K562 (cell line): ENCODE measurements around the gene CCDC183. TPM values are rescaled to one million over a fixed set of nuclear protein-coding genes. Genes with fewer than 3 reads are reported as not detected.

Source experiments
- ATAC-seq: fragments of 200-7000 bp; cut with Tn5 transposase; 3 replicates; pipeline ENCODE4 v1.9.1; 2020; ENCODE audit warnings: moderate library complexity
- BruUV-seq: library from RNA; stranded (reverse); fragments of 400-500 nt; replicated peaks from 2 replicates; lab custom pipeline; 2021; lab: Mats Ljungman, UMichigan
- CTCF ChIA-PET: fragments of 300-600 bp; formaldehyde crosslinking; extraction: SDS; loops from one replicate; lab custom pipeline; 2021; ENCODE audit warnings: low intra/inter-chr PET ratio; lab: Yijun Ruan, JAX
- POLR2A ChIA-PET: fragments of 300-600, 350-650 bp; sonication (Branson Sonifier 250); formaldehyde crosslinking; extraction: SDS; loops from one replicate; lab custom pipeline; 2021; ENCODE audit warnings: antibody characterized with exemption, inconsistent platforms; lab: Yijun Ruan, JAX
- DNase-seq, 4 experiments: peaks; one replicate each; pipeline versions ENCODE4 v3.0.0 to v3.0.0-alpha.2; 2011 to 2018; ENCODE audit warnings: low spot score in 3 of 4, mixed read lengths in 3 of 4; ENCODE audit errors: extremely low read depth in 1 of 4
- FAIRE-seq: peaks from 2 replicates; lab custom pipeline; 2011; peaks lifted over from hg19 to GRCh38; lab: Jason Lieb, UNC
- H2AFZ ChIP-seq: 2 replicates; pipeline ENCODE4 v1.6.0; 2011; ENCODE audit warnings: low read depth, low read length, control low read depth, inconsistent platforms
- H3K27ac ChIP-seq: fragments of 200-600 bp; 3 replicates; pipeline ENCODE4 v1.8.0; 2011; ENCODE audit warnings: low read depth, mild to moderate bottlenecking, control low read depth, inconsistent platforms, low read length, moderate library complexity, mixed read lengths; ENCODE audit errors: extremely low read depth
- H3K27me3 ChIP-seq, 2 experiments: fragments of 300-600 bp in 1 of 2; 2 replicates in 1 of 2; 3 replicates in 1 of 2; pipeline versions ENCODE4 v1.6.0 to v1.8.0; 2011; ENCODE audit warnings: inconsistent platforms in 2 of 2, low read length in 2 of 2, mild to moderate bottlenecking in 1 of 2, mixed read lengths in 1 of 2, moderate library complexity in 1 of 2; ENCODE audit not compliant: control insufficient read depth in 2 of 2, insufficient read depth in 2 of 2
- H3K36me3 ChIP-seq: fragments of 300-600 bp; 3 replicates; pipeline ENCODE4 v1.8.0; 2011; ENCODE audit warnings: mild to moderate bottlenecking, low read length, inconsistent platforms; ENCODE audit not compliant: control insufficient read depth, insufficient read depth
- H3K4me1 ChIP-seq, 2 experiments: fragments of 200-600 bp in 1 of 2; replicated peaks in 1 of 2; 2 replicates in 1 of 2; 3 replicates in 1 of 2; pipeline versions ENCODE4 v1.5.1 to v1.8.0; 2011; ENCODE audit warnings: inconsistent platforms in 2 of 2, low read length in 2 of 2, mild to moderate bottlenecking in 1 of 2, mixed read lengths in 1 of 2, moderate library complexity in 1 of 2; ENCODE audit not compliant: control insufficient read depth in 2 of 2, insufficient read depth in 2 of 2
- H3K4me2 ChIP-seq: 2 replicates; pipeline ENCODE4 v1.6.1; 2011; ENCODE audit warnings: low read length, control low read depth, inconsistent platforms, mixed read lengths; ENCODE audit not compliant: insufficient read depth
- H3K4me3 ChIP-seq: fragments of 200-600 bp; sonication (generic), shearing (Covaris generic); 2 replicates; pipeline ENCODE4 v1.5.1; 2016; ENCODE audit warnings: control low read depth, inconsistent platforms
- H3K79me2 ChIP-seq: fragments of 200-600 bp; 3 replicates; pipeline ENCODE4 v1.8.0; 2011; ENCODE audit warnings: low read length, inconsistent platforms; ENCODE audit not compliant: control insufficient read depth, insufficient read depth
- H3K9ac ChIP-seq, 2 experiments: 2 replicates each; pipeline versions ENCODE4 v1.6.0 to v1.6.1; 2011; ENCODE audit warnings: low read depth in 2 of 2, low read length in 2 of 2, control low read depth in 1 of 2, inconsistent platforms in 1 of 2, mild to moderate bottlenecking in 1 of 2, mixed read lengths in 1 of 2; ENCODE audit not compliant: insufficient read depth in 1 of 2
- H3K9me1 ChIP-seq: one replicate; pipeline ENCODE4 v1.6.0; 2011; ENCODE audit warnings: inconsistent platforms, mild to moderate bottlenecking, low read length, moderate library complexity; ENCODE audit not compliant: control insufficient read depth, insufficient read depth
- H3K9me3 ChIP-seq: replicated peaks from 2 replicates; pipeline ENCODE4 v1.5.1; 2011; ENCODE audit warnings: low read depth, low read length, inconsistent platforms; ENCODE audit not compliant: control insufficient read depth, insufficient read depth
- H4K20me1 ChIP-seq: replicated peaks from 2 replicates; pipeline ENCODE4 v1.6.1; 2011; ENCODE audit warnings: low read length, inconsistent platforms, mixed read lengths; ENCODE audit not compliant: control insufficient read depth, insufficient read depth
- CBX3 ChIP-seq, 2 experiments: IDR thresholded peaks; 1 replicate in 1 of 2; 2 replicates in 1 of 2; pipeline ENCODE4 v1.6.1; 2012; ENCODE audit warnings: inconsistent platforms in 2 of 2, low read length in 2 of 2, borderline replicate concordance in 1 of 2, control low read depth in 1 of 2
- CCAR2 ChIP-seq: fragments of 200-400 bp; formaldehyde crosslinking; IDR thresholded peaks from 2 replicates; pipeline ENCODE4 v1.6.1; 2017; ENCODE audit warnings: mild to moderate bottlenecking, low read depth, low read length
- CTCF ChIP-seq, 3 experiments: IDR thresholded peaks in 2 of 3; conservative IDR thresholded peaks in 1 of 3; 2 replicates each; pipeline ENCODE4 v1.5.1; 2011 to 2012; ENCODE audit warnings: low read length in 3 of 3, mild to moderate bottlenecking in 3 of 3, control low read depth in 2 of 3, improper control_type of control experiment in 1 of 3, inconsistent platforms in 1 of 3, low read depth in 1 of 3, mixed read lengths in 1 of 3, moderate library complexity in 1 of 3; ENCODE audit not compliant: insufficient read depth in 2 of 3
- ESRRB ChIP-seq: fragments of 250-450 bp; sonication (Bioruptor Pico); IDR thresholded peaks from 2 replicates; pipeline ENCODE4 v1.5.0; 2020; ENCODE audit warnings: mild to moderate bottlenecking, moderate library complexity, borderline replicate concordance
- GTF2E2 ChIP-seq: fragments of 200-800 bp; sonication (Bioruptor generic); IDR thresholded peaks from 2 replicates; pipeline ENCODE4 v1.6.1; 2016; ENCODE audit warnings: missing genetic modification characterization, missing compliant biosample characterization
- GTF2F1 ChIP-seq: IDR thresholded peaks from 2 replicates; pipeline ENCODE4 v1.6.1; 2011; ENCODE audit warnings: low read depth, low read length, improper control_type of control experiment
- KLF10 ChIP-seq: fragments of 250-450 bp; sonication (Bioruptor Pico); IDR thresholded peaks from 2 replicates; pipeline ENCODE4 v1.6.1; 2021; ENCODE audit warnings: matching md5 sums
- PHB ChIP-seq: fragments of 250-450 bp; sonication (Bioruptor Pico); IDR thresholded peaks from 2 replicates; pipeline ENCODE4 v1.5.0; 2021
- RBM14 ChIP-seq: fragments of 200-400 bp; formaldehyde crosslinking; IDR thresholded peaks from 2 replicates; pipeline ENCODE4 v1.6.1; 2018; ENCODE audit warnings: low read depth, mild to moderate bottlenecking, low read length, moderate library complexity, borderline replicate concordance; ENCODE audit not compliant: insufficient read depth
- RHOXF2B ChIP-seq: fragments of 250-450 bp; sonication (Bioruptor Pico); conservative IDR thresholded peaks from 2 replicates; pipeline ENCODE4 v1.5.1; 2021
- THRB ChIP-seq: fragments of 450-650 bp; formaldehyde crosslinking; conservative IDR thresholded peaks from 2 replicates; pipeline ENCODE4 v1.4.0; 2022; ENCODE audit warnings: mild to moderate bottlenecking, missing genetic modification characterization
- TOE1 ChIP-seq, 2 experiments: fragments of 450-650 bp in 1 of 2; sonication (generic) in 1 of 2; formaldehyde crosslinking in 1 of 2; IDR thresholded peaks; 2 replicates each; pipeline versions ENCODE4 v1.7.1 to v1.8.0; 2016 to 2022; ENCODE audit warnings: borderline replicate concordance in 2 of 2, mild to moderate bottlenecking in 2 of 2, antibody characterized with exemption in 1 of 2, inconsistent platforms in 1 of 2, low read depth in 1 of 2, missing genetic modification reagents in 1 of 2, moderate library complexity in 1 of 2
- ZNF12 ChIP-seq: sonication (generic); formaldehyde crosslinking; IDR thresholded peaks from 2 replicates; pipeline ENCODE4 v1.4.0; 2020; ENCODE audit warnings: mild to moderate bottlenecking, missing genetic modification reagents
- ZNF639 ChIP-seq, 2 experiments: fragments of 200-800 bp in 1 of 2; sonication (Bioruptor generic) in 1 of 2; sonication (generic) in 1 of 2; formaldehyde crosslinking in 1 of 2; IDR thresholded peaks in 1 of 2; conservative IDR thresholded peaks in 1 of 2; 2 replicates each; pipeline versions ENCODE4 v1.5.0 to v1.6.1; 2016 to 2020; ENCODE audit warnings: missing compliant biosample characterization in 1 of 2, missing genetic modification characterization in 1 of 2, missing genetic modification reagents in 1 of 2
- WGBS: fragments of 100-300 bp; shearing (Covaris generic); methylation state at CpG from one replicate; pipeline ENCODE4 v1.1.6; 2016; ENCODE audit warnings: low coverage, mixed read lengths; ENCODE audit not compliant: insufficient coverage; ENCODE audit errors: missing lambda C conversion rate; 5-methylcytosine and 5-hydroxymethylcytosine counted together
- in situ Hi-C: fragments of 300-500 bp; cut with MboI; formaldehyde crosslinking; loops from 4 replicates; pipeline ENCODE4 v1.15.0; 2018; ENCODE audit warnings: inconsistent platforms, mixed read lengths
- intact Hi-C: fragments of 100-400 bp; cut with micrococcal nuclease; formaldehyde crosslinking; loops from 2 replicates; pipeline ENCODE4 v1.14.2; 2022
- polyA plus RNA-seq, 8 experiments: library from polyadenylated mRNA; depleted of rRNA in 4 of 8; stranded (reverse) in 5 of 8; unstranded in 3 of 8; fragments of >200 nt; fragmentation: Nextera tagmentation in 2 of 8; fragmentation: Illumina TruSeq in 1 of 8; extraction: Ambion mirVana in 2 of 8; extraction: Trizol in 1 of 8; gene quantifications; 2 replicates each; pipeline versions ENCODE4 v1.2.1 to v1.2.3, GENCODE V29; 2011 to 2014; ENCODE audit warnings: inconsistent platforms in 1 of 8, missing spikeins in 1 of 8
- total RNA-seq, 7 experiments: library from RNA; depleted of rRNA in 6 of 7; stranded (reverse); fragments of >200 nt in 6 of 7; fragmentation: Illumina TruSeq in 2 of 7; extraction: Trizol in 2 of 7; gene quantifications; 2 replicates each; pipeline versions ENCODE4 v1.2.1 to v1.2.3, GENCODE V29; 2011 to 2021; ENCODE audit warnings: low replicate concordance in 1 of 7

CCDC183 gene
- total and polyA plus RNA-seq, 9 of the 15 experiments (the other 6 are each of a cell fraction or from before 2014, with no cell fraction given), result 0.21 to 0.60 (median 0.29) TPM; not detected in 4

- Histone ChIP-seq H3K9me1 (no peaks in the 10 kb centered on the region), H3K4me2 (peak within 1 kb of the TSS; percentile 97), H4K20me1 (0 out of 2 replicates have a peak, but pooled peaks cover 5% of the 10 kb centered on the region), H3K27ac (peak within 1 kb of the TSS; percentile 89), H3K4me3 (peak within 1 kb of the TSS; percentile 95), H3K4me1 (peaks cover 9 to 84% of the 10 kb centered on the region in 2 experiments; a peak in 4 of 5 replicates), H3K79me2 (peaks cover 27% of the 10 kb centered on the region), H3K9me3 (no peaks in the 10 kb centered on the region), H3K9ac (peak within 1 kb of the TSS; percentile 92 to 97), H3K36me3 (peaks cover 29% of the 10 kb centered on the region; the same call in 1 of the 3 replicates), H3K27me3 (no peaks in the 10 kb centered on the region), H2AFZ (peak within 1 kb of the TSS; percentile 98)
- ATAC-seq, result peak; percentile 84
- POLR2A ChIA-PET, result interaction anchor here (1.2 to 1.3 kb wide), 2 partner anchors 9 to 17 kb away, joined by 4 read pairs; partner anchors contain the start of gene EDF1
- DNase-seq, result peak; percentile 94 to 99 (median 97)
- WGBS, result under 1% methylated on average over 52 of the region's 77 CpGs
- FAIRE-seq, result peak; percentile 100
- CTCF ChIA-PET, result interaction anchor here (0.6 kb wide), 1 partner anchor 37 kb away, joined by 3 read pairs; the partner anchor contains the start of gene TRAF2
- no TSS peak for BruUV-seq
- in situ Hi-C loops, result no loop called here
- intact Hi-C loops, result loop anchor here (1.0 to 5.0 kb wide), 3 partner anchors 37 to 93 kb away; partner anchors contain the start of genes FBXW5, TMEM141 and TRAF2
- TF ChIP-seq GTF2E2 (tag), result no peak
- no peak for TF ChIP-seq KLF10
- no peak for TF ChIP-seq CTCF (IDR thresholded peaks at IDR 0.05 in 2 of 3, conservative IDR thresholded peaks at IDR 0.05 in 1 of 3; ENCODE audit: insufficient read depth in 2 of 3, low read depth in 1 of 3, low read length in 3 of 3)
- peak; percentile 89 for TF ChIP-seq TOE1 (IDR thresholded peaks at IDR 0.05; ENCODE audit: borderline replicate concordance)
- TF ChIP-seq TOE1 (CRISPR knock-in tag; IDR thresholded peaks at IDR 0.05; ENCODE audit: borderline replicate concordance, low read depth), result no peak
- 0 out of 2 replicates have a peak, but pooled peaks have one; percentile 17 for TF ChIP-seq THRB (CRISPR knock-in tag)
- no peak for TF ChIP-seq RHOXF2B
- TF ChIP-seq GTF2F1, result peak; percentile 17; the same call in 1 of the 2 replicates
- no peak for TF ChIP-seq CCAR2
- no peak for TF ChIP-seq ZNF12
- TF ChIP-seq CBX3 (IDR thresholded peaks at IDR 0.05; ENCODE audit: borderline replicate concordance in 1 of 2, low read length in 2 of 2), result no peak
- TF ChIP-seq ZNF639 (CRISPR knock-in tag; conservative IDR thresholded peaks at IDR 0.05 in 1 of 2, IDR thresholded peaks at IDR 0.05 in 1 of 2), result peak in 1 of 2 experiments; percentile 88; a peak in 2 of 4 replicates
- no peak for TF ChIP-seq RBM14
- TF ChIP-seq ESRRB, result no peak
- TF ChIP-seq PHB, result peak; percentile 16; the same call in 1 of the 2 replicates
These were observed 53.2 kb downstream of the CCDC183 start, which contains the start of gene PHPT1 for GRCh38 chr9:136849038-136849959. Gene PHPT1, plus strand, starts transcription at chr9:136849409. Its CDS starts 22 bp downstream, at chr9:136849431.
